Stimulated activated CD8-positive, alpha-beta memory T cell treated with anti-CD3 and anti-CD28 coated beads, Interleukin-15, amount 100 ng/mL, for 4 hours (primary cell): ENCODE measurements around the gene AOPEP.

ENCODE experiments used
- DNase-seq, 2 donors: peaks; one replicate each; pipeline ENCODE4 v3.0.0-alpha.2; 2020; ENCODE audit warnings: low read depth in 2 of 2

AOPEP gene

DNA sequence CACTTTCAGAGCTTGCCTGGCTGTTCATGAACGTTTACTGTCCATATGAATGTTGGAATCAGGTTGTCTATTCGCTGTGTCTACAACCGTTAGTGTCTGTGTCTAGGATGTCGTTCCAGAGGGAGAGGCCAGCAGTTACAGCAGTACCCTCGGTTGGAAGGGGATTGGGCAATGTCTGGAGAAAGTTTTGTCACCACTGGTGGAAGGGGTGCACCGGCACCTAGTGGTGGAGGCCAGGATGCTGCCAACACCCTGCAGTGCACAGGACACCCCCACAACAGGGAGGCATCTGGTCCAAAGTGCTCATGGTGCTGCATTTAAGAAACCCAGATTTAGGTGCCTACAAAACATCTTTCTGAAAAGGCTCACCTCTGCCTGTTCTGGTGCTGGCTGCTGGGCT lies 370.3 kb downstream of the AOPEP start:
- no peak for DNase-seq

DNA sequence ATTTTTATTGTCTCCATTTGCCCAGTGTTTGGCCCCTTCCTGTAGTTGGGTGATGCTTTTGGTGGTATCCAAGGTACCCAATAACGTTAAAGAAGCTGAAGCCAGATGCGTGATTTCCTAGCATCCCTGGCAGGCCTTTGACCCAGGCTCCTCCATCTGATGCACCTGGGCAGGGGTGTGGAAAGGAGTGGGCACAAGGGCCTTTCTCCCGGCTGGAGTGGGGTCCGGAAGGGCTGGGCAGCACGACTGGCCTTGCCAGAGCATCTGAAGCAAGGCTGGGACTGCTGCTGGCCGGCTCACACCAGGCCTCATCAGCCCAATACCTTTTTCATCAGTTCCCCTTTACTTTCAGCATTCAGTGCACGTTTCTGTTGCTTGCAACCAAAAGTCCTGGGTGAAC lies 370.8 kb downstream of the AOPEP start:
- no peak for DNase-seq

DNA sequence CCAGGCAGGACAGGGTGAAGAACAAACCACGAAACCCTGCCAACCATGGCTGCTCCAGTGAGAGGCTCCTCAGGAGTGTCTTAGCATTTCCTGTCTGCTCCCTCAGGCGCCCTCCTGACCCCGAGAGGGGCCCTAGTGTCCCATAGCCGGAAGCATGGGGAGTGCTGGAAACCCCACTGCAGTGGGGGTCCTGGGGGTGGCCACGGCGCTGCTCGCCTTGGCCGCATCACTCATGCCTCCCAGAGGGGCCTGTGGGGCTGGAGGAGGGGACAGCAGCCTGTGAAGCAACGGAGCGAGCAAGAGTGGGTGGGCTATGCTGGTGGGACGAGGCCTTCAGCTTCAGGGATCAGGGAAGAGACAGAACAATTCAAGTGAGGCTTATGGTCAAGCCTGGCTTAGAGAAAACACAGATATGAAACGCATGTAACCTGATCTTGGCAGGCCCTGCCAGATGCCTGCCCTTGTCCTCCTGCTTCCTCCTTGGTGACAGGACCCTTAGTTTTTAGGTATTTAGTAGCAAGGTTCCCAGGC lies 372.0 kb downstream of the AOPEP start:
- DNase-seq, result no peak

DNA sequence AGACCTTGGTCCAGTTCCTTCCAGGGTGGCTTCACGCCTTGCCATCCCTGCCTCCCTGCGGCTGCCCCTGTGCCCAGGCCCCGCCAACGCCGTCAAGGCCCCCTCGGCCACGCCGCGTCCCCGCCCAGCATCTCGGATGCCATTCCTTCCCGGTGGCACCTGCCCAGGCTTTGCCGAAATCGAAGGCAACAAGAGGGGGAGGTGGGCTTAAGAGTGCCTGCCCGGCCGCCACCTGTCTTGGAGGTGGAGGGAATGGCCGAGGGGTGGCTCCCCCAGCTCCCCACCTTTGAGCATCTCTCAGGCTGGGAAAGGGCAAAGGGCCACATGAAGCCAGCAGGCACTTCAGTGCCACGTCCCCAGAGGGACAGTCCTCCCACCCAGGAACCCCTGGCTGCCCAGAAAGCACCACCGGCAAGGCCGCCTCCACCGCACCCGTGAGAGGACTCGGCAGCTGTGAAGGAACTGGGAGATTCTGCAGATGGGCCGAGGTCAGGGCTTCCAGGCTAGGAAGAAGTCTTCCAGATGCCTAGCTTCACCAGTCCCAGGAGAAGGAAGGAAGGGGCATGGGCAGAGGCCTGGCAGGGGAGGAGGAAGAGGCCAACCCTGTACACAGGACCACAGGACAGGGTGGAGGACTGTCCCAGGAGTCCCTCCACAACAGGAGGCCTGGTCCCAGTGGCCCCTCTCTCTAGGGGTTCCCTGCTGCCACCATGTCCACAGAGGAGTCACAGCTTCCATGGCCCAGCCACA lies 373.0 kb downstream of the AOPEP start:
- no peak for DNase-seq

DNA sequence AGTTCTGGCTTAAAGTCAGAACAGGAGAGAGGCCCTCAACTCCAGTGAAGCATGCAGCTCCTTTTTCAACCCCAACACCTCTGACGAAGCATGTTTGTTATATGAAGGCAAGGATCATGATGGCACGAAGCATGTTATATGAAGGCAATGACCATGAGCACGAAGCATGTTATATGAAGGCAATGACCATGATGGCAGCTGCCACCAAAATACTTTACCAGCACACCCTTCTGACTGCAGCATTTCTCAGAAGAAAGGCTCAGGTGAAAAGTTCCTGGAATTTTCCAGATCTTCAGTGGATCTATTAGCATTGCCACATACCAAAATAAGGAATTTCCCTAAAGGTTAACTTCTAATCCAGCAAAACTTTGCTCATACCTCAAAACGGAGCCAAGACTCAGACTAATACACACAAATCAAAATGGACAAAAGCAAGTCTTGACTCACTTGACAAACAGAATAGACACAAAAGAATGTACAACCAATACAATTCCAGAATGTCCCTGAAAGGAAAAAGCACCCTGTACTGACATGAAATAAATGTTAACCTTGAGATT lies 373.6 kb downstream of the AOPEP start:
- DNase-seq, result no peak

DNA sequence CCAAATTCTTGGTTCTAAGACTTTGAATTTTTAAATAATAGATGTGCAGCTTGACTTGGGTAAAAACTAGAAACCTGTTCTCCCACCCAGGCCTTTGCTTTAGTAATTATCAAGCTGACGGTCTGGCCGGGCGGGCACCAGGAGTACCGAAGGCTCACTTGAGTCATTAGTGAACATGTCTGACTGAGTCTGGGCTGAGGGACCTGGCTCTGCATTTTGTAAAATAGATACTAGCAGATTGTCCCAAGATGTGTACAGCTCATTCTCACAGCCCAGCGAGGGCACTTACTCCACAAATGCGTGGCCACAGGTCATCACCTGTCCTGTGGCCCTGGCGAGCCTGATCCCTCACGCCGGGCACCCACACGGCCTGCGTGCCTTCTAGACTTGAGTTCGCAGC lies 374.8 kb downstream of the AOPEP start:
- no peak for DNase-seq

DNA sequence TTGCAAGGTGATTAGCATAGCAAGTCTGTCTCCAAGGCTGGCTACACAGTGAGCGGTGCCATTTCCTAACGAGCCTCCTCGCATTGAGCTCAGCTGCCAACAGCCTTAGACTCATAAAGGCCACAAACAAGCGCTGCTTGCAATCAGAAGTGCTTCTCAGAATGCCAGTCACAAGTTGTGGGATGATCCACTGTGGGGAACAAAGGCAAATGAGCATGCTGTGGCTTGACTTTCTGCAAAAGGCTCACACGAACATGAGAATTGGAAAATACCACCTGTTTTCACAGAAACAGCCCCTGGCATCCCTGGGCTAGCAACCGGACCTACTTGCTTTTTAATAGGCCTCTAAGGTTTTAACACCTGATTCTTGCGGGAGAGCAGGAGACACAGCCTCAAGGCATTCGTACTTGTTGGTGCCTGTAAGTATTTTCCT lies 375.5 kb downstream of the AOPEP start:
- DNase-seq, result no peak

DNA sequence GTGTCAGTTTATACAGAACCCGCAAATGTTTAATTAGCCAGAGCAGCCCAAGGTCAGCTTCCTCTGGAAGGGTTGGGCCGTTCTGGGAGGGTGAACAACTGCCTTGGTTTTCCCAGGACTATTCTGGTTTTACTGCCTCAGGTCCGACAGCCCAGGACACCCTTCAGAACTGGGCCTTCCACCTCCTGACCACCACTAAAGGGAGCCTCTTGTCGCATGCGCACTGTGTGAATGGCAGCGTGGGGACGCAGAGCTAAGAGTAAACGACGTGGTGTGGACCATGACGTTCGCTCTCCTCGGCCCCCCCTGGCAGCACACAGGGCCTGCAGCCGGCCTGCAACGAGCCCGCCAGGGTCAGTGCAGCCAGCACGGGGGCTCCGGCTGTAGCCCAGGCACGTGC lies 376.1 kb downstream of the AOPEP start:
- DNase-seq, result no peak

DNA sequence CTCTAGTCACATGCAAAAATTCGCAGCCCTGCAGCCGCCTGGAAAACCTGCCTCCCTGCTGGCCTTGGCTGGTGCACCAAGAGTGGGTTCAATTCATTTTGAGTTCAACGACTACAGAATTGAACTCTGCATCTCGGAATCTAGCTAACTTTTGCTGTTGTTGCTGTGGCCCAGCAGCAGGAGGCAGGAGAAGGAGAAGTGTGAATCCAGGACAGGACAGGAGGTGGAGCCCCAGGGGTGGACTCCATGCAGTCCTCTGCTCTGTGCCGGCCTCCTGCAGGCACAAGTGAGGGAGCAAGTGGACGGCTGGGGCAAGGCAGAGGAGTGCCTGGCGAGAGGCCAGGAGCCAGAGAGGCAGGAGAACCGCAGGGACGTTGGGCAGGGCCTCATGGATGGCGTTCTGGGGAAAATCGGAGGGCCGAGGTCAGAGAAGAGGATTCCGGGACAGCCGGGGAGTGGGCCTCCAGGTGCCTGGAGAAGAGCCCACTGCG lies 376.8 kb downstream of the AOPEP start:
- no peak for DNase-seq

DNA sequence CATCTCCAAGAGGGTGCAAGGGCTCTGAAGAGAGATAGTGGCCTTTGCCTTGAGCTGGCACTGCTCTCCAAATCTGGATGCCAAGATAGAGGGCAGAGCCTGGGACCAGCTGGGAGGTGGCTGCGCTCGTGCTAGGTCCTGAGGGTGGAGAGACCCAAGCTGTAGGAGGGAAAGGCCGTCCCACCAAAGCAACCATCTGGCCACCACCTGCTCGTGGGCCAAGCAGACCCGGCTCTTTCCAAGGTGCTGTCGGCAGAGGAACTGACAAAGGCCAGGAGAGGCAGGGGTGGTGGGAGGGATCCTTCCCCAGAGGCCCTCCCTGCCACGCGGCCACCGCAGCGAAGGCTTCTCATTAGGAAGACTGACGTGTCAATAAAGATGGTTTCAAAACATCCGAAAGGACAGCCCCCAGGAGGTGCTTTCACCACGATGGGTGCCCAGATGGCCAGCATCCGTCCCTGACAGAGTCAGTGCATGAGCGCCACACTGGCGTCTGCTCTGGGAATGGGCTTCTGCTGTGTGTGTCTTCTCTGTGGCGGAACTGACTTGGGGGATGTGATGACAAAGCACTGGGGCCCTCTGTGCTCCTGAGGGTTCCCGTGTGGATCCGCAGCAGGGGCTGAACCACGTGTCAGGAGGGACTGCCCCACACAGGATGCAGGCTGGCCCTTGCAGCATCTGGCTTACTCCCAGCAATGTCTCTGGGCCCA lies 377.5 kb downstream of the AOPEP start:
- no peak for DNase-seq

DNA sequence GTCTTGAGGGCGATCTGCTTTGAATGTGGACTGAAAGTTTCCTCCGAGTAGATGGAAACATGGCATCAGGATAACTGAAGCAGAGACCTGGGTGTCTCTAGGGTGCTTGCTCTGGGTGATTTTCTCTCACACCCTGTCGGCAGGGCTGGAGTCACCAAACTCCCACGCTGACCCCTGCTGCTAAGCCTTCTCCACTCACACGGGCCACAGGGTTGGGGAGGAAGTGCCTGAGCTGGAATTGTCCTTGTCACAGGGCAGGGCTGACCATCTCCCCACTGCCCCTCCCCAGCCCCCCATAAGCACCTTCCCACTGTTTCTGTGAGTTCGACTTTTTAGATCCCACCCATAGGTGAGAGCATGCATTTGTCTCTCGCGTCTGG lies 378.1 kb downstream of the AOPEP start:
- DNase-seq, result no peak

DNA sequence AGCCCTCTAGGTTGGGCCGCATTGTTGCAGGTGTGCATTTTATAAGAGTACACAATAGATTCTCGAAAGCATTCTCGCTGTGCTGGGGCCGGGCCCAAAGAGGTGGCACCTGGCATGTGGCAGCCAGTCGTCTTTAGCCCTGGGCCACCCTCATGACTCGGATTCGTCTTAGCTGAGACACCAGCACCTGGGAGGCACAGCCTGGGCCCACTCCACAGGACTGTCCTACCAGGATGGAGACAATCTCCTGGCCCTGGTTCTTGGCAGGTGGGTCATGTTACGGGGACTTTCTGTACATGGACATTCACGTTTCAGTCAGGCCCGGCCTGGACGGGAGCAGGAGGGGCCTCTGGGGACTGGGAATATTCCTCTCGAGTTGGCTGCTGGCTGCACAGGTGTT lies 378.5 kb downstream of the AOPEP start:
- DNase-seq, result no peak

DNA sequence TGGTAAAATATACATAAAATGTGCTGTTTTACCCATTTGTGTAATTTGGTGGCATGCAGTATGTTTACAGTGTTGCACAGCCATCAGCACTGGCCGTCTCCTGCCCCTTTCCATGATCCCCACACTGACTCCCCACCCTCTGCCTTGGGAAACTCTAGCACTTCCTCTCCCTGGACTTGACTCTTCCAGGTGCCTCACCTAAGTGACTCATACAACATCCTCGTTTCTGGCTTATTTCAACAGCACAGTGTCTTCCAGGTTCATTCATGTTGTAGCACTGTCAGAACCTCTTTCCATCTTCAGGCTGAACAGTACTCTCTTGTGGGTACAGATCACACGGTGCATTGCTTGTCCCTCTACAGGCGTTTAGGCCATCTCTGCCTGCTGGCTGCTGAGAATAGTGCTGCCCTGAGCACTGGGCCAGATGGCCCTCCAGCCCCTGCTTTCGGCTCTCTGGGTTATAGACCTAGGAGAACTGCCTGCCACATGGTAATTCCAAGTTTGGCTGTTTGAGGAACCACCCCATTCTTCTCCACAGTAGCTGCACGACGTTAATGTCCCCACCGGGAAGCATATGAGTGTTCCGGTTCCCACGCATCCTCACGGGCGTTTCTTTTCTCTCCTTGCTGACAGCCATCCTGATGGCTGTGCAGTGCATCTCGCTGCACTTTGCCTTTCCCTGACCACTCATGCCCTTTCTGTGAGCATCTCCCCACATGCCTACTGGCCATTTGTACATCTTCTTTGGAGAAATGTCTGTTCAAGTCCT lies 379.2 kb downstream of the AOPEP start:
- no peak for DNase-seq

DNA sequence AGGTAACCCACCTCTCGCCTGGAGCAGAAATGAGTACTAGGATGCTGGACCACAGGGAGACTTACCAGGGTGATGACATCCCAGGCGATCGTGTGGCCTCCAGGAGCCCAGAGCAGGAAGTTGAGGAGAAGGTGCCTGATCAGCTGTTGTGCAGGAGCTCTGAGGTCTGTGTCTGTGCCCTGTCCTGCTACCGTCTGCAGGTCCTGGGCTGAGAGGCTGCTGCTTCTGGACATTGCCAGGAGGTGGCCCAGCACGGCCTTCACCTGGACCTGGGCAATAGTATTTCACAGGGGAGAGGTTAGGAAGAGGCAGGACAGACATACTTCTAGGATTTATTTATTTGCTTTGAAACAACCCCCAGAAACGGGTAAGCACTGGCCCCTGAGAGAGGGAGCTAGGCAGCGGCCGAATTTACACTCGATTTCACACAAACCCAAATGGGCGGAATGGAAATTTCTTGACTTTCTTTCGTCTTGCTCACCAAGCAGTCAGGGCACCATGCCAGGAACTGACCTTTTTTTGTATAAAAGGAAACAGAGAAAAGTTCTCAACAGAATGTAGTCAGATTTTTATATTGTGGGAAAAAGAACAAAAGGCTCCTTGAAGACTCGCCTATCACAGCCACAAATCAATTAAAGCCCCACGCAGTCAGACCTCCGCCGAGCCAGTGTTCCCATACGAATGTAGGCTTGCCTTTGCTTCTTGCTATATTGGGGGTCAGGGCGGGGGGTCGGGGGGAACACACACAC lies 380.7 kb downstream of the AOPEP start:
- DNase-seq, result no peak

DNA sequence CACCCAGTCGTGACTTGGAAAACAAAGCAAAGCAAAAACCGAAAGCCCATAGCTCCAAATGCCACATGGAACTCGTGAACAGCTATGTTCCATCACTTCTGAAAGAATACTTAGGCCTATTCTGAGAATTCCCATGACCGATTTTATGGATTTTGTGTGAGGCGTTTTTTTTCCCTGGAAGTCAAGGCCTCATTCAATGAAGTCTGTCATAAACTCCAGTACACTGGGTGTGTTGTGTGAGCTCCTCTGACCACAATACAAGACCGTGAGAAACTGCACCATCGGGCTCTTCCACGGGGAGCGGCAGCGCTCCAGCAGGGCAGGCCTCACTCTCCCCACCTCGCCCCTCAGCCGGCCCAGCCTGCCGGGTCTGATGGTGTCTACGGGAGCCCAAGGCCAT lies 381.5 kb downstream of the AOPEP start:
- no peak for DNase-seq

DNA sequence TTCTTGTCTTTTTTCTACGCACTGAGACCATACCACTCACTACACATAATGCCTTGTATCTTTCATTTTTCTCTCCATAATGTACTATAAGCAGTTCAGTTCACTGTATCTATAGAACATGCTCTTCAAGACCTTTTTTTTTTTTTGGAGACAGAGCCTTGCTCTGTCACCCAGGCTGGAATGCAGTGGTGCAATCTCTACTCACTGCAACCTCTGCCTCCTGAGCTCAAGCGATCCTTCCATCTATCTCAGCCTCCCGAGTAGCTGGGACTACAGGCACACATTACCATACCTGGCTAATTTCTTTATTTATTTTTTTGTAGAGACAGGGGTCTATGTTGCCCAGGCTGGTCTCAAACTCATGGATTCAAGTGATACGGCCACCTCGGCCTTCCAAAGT lies 382.3 kb downstream of the AOPEP start:
- DNase-seq, result no peak

DNA sequence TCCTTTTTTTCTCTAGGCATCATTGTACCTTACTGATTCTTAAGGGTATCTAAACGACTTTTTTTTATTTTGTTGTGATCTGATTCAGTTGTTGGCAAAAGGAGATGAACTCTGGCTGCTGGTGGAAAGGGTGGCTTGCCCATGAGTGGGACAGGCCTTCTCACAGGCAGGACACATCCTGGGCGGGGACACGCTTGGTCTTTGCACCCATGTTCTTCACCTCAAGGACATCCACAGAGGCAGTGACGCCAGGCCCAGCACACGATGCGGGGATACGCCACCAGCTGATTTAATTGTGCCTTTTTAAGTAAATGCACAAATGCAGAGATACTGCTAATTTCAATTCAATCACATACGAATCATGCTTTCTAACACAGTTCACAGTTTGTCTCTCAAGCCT lies 383.0 kb downstream of the AOPEP start:
- DNase-seq, result no peak

DNA sequence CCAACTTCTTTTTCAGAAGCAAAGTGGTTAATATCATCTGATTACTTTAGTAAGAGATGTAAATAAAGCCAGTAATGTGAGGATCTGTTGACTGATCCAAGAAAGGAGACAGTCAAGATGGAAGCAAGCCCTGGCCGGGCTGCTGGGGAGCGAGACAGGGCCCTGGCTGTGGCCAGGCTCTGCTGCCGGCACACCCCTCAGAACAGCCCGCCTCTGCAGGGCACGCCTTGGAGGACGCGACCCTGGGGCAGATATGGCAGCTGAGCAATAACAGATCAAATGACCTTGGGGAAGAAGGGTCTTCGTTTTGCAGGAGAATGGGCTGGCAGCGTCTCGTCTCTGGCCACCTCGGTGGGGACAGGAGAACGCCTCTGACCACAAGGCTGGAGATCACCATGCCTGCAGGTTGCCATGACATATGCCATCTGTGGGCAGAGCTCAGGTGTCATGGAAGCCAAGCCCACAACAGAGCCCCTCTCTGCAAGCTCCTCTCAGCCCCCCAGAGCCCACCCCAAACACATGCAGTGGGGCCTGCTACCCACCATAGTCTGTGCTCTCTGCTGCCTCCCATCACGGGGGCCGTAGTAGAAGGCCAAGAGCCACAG lies 384.5 kb downstream of the AOPEP start:
- no peak for DNase-seq

DNA sequence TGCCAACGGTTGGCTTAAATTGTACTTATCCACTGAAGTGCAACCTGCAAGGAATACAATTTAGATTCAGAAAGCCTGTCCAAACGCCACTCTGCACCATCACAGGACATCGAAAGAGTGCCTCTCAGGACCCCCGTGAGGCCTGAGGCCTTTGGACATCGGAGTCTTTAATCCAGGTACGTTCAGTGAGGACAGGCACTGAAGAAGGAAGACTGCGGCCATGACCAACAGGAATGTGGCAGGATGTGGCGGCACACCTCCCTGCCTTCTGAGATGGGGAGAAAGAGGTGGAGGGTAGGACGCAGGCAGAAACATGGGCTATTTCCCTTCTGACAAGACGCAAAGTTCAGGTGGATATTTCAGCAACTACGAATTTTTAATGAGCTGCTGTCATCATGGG lies 385.2 kb downstream of the AOPEP start:
- no peak for DNase-seq

DNA sequence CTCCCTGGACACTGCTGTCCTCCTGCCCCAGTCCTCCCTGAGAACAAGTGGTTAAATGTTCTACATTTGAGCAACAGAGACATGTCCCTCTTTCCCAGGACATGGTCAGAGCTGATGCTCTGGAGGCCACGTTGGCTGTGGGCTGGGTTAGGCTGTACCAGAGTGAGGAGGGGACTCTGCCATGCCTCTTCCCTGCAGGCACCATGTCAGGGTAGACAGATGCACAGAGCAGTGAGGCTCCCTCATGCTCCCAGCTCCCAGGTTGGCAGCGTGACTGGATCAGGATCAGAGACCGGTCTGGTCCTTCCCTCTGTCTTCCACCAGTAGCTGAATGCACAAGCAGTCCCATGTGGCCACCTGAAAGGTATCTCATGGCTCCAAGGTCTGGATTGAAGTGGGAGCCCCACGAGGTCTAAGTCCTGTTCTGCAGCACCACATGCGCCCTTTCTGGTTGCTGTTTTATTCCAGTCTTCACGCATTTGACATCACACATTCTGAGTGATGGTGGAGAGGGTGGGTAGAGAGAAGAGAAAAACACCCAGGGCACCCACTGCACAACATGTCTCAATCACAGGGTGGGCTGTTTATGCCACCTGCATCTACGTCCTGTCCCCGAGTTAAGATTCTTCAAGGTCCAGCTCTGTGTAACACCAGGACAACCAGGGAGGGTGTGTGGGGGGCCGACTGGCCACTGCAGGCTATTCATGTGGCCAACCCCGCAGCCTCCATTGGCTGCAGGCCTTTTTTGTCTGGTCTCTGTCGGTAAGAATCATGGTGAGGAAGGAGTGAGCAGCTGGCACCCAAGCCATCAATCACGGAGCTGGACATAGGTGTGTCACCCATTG lies 386.2 kb downstream of the AOPEP start:
- no peak for DNase-seq
